NT2/D1 (cell line): ENCODE measurements around the gene JDP2.
A peak's percentile ranks its signal among the peaks of the same experiment; 100 is the strongest.

Experiments used
- DNase-seq: peaks from one replicate; pipeline ENCODE4 v3.0.0-alpha.2; 2011; ENCODE audit warnings: low read depth, low spot score
- H3K27me3 ChIP-seq: 2 replicates; pipeline ENCODE4 v1.6.0; 2011; ENCODE audit warnings: mild to moderate bottlenecking; ENCODE audit not compliant: insufficient read length, insufficient read depth
- H3K36me3 ChIP-seq: 2 replicates; pipeline ENCODE4 v1.6.1; 2011; ENCODE audit warnings: mild to moderate bottlenecking, low read length, mixed read lengths; ENCODE audit not compliant: insufficient read depth, insufficient read length
- H3K4me1 ChIP-seq: 2 replicates; pipeline ENCODE4 v1.5.1; 2011; ENCODE audit not compliant: insufficient read depth, insufficient read length
- H3K4me3 ChIP-seq: 2 replicates; pipeline ENCODE4 v1.5.1; 2011; ENCODE audit warnings: low read depth; ENCODE audit not compliant: insufficient read length
- H3K9ac ChIP-seq: 2 replicates; pipeline ENCODE4 v1.6.0; 2011; ENCODE audit warnings: low read depth; ENCODE audit not compliant: insufficient read length
- H3K9me3 ChIP-seq: 2 replicates; pipeline ENCODE4 v1.5.1; 2011; ENCODE audit warnings: mild to moderate bottlenecking, low read length; ENCODE audit not compliant: insufficient read depth
- SUZ12 ChIP-seq: IDR thresholded peaks from 2 replicates; pipeline ENCODE4 v1.6.1; 2011; ENCODE audit not compliant: insufficient read length, insufficient read depth; ENCODE audit errors: extremely low read depth
- YY1 ChIP-seq: IDR thresholded peaks from 2 replicates; pipeline ENCODE4 v1.6.1; 2011; ENCODE audit not compliant: insufficient read length, insufficient read depth
- ZNF274 ChIP-seq: IDR thresholded peaks from 2 replicates; pipeline ENCODE4 v1.6.1; 2011; ENCODE audit warnings: mild to moderate bottlenecking, low read depth, low read length

The JDP2 gene

DNA sequence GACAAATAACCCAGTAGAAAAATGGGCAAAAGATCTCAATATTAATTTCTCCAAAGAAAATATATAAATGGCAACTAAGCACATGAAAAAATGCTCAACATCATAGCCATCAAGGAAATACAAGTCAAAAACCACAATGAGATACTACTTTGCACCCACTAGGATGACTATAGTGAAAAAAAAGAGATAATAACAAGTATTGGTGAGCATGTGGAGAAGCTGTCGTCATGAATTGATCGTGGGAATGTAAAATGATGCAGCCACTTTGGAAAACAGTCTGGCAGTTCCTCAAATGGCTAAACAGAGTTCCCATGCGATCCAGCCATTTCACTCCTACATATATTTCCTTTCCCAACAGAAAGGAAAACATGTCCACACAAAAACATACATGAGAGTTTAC, 18.1 kb downstream of the JDP2 start:
- no peak overlapping the region for H3K4me3 ChIP-seq
- no peaks in the 10 kb centered on the region for H3K9me3 ChIP-seq
- H3K4me1 ChIP-seq = peaks cover 2% of the 10 kb centered on the region
- no peak for DNase-seq
- TF ChIP-seq YY1 (no peak), ZNF274 (no peak), SUZ12 (no peak)
- no peaks in the 10 kb centered on the region for H3K27me3 ChIP-seq
- no peak overlapping the region for H3K9ac ChIP-seq
- peaks cover 74% of the 10 kb centered on the region for H3K36me3 ChIP-seq

DNA sequence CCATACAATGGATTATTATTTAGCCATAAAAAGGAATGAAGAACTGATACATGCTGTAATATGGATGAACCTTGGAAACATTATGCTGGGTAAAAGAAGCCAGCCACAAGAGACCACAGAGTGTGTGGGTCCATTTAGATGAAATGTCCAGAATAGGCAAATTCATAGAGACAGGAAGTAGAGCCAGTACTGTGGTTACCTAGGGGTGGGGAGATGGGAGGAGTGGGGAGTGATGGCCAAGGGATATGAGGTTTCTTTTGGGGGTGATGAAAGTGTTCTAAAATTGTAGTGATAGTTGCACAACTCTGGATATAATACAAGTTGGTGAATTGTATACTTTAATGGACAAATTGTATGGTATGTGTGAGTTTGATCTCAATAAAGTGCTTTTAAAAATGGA, 18.6 kb downstream of the JDP2 start:
- Histone ChIP-seq H3K27me3 (no peaks in the 10 kb centered on the region), H3K36me3 (peaks cover 70% of the 10 kb centered on the region), H3K4me1 (peaks cover 4% of the 10 kb centered on the region), H3K9me3 (no peaks in the 10 kb centered on the region), H3K4me3 (no peak overlapping the region), H3K9ac (no peak overlapping the region)
- no peak for DNase-seq
- no peak for TF ChIP-seq ZNF274
- no peak for TF ChIP-seq YY1

- Histone ChIP-seq H3K9me3 (no peaks in the 10 kb centered on the region), H3K9ac (no peak overlapping the region), H3K4me3 (no peak overlapping the region), H3K4me1 (peaks cover 5% of the 10 kb centered on the region), H3K36me3 (peaks cover 54% of the 10 kb centered on the region), H3K27me3 (no peaks in the 10 kb centered on the region)
- TF ChIP-seq YY1 (no peak), SUZ12 (no peak), ZNF274 (no peak)
- DNase-seq = no peak
Observed at GRCh38 chr14:75448209-75448608, 20.4 kb downstream of the JDP2 start.

DNA sequence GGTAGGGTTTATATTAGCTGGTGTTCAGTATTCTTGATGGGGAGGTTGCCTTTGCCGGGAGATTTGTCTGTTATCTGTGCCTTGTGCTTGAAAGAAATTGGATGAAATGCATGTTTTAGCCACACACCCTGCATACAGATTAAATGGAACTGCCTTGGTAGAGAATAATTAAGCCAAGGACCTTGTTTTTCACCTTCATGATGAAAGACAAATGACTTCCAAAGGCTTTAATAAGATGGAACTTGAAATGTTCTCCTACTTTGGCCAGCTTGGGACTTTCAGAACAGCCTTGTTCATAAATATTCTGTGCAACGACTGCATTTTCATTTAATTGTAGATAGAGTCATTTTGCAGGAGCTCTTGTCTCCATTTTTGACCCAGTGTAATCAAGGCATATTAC, 21.2 kb downstream of the JDP2 start:
- Histone ChIP-seq H3K4me3 (no peak overlapping the region), H3K9ac (no peak overlapping the region), H3K27me3 (no peaks in the 10 kb centered on the region), H3K36me3 (peaks cover 48% of the 10 kb centered on the region), H3K9me3 (no peaks in the 10 kb centered on the region), H3K4me1 (peaks cover 5% of the 10 kb centered on the region)
- DNase-seq = no peak
- no peak for TF ChIP-seq ZNF274
- no peak for TF ChIP-seq YY1

DNA sequence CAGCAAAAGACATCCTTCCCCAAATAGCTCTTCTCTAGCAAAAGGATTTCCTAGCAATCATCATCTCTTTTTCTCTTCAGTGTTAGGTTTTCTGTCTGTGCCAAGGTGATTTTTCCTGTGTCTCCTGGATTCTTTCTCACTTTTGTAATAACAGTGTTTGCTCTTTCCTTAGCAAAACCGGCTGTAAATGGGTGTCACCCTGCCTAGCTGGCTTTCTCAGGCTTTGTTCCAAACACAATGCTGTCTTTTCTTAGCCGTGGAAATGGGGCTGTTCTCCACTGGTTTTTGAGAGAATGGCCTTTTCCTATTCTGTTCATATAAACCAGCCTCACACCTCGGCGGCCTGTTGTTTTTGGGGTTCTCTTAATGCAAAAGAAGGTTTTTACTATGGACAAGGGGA, 21.9 kb downstream of the JDP2 start:
- Histone ChIP-seq H3K4me1 (peaks cover 6% of the 10 kb centered on the region), H3K9me3 (no peaks in the 10 kb centered on the region), H3K27me3 (no peaks in the 10 kb centered on the region), H3K4me3 (no peak overlapping the region), H3K36me3 (peaks cover 45% of the 10 kb centered on the region), H3K9ac (no peak overlapping the region)
- no peak for DNase-seq
- TF ChIP-seq YY1 = no peak
- no peak for TF ChIP-seq SUZ12
- no peak for TF ChIP-seq ZNF274

GRCh38 chr14:75450381-75451276, 22.8 kb downstream of the JDP2 start:
- TF ChIP-seq ZNF274 (no peak), SUZ12 (no peak), YY1 (no peak)
- H3K36me3 ChIP-seq = peaks cover 44% of the 10 kb centered on the region
- no peaks in the 10 kb centered on the region for H3K27me3 ChIP-seq
- no peak overlapping the region for H3K9ac ChIP-seq
- no peak for DNase-seq
- H3K4me3 ChIP-seq = no peak overlapping the region
- peaks cover 14% of the 10 kb centered on the region for H3K4me1 ChIP-seq
- H3K9me3 ChIP-seq = no peaks in the 10 kb centered on the region

GRCh38 chr14:75452324-75452723, 24.5 kb downstream of the JDP2 start:
- Histone ChIP-seq H3K36me3 (peaks cover 46% of the 10 kb centered on the region), H3K4me3 (no peak overlapping the region), H3K4me1 (peaks cover 24% of the 10 kb centered on the region), H3K9me3 (no peaks in the 10 kb centered on the region), H3K27me3 (no peaks in the 10 kb centered on the region), H3K9ac (peak overlapping the region; percentile 42)
- no peak for TF ChIP-seq YY1
- no peak for TF ChIP-seq SUZ12
- TF ChIP-seq ZNF274 = no peak
- no peak for DNase-seq
